ENCODE results near the gene SLC4A11.

DNA sequence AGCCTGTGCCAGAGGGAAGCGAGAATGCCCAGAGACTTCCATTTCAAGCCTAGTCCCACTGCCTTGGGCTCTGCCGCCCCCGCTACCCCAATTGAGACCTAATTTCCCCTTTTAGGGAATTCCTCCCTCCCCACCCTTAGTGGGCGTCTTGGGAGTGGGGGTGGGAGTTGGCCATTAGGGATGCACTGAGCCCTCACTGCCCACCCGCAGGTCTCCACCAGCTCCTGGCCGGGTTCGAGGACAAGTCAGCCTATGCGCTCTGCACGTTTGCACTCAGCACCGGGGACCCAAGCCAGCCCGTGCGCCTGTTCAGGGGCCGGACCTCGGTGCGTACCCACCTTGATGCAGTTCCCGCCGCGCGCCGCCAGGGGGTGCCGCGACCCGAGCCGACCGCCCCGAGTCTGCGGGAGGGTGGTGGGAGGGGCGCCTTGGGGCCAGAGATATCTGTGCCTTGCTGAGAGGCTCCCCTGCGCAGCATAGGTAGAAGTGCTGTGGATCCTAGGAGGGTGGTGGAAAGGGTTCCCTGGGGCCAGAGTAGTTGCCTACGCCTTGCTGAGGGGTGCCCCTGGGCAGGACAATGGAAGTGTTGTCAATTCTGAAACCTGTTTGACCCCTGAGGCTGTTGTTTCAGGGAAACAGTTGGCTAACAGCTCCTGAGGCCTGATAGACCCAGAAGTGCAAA is 20.5 kb downstream of the SLC4A11 start:
- TF ChIP-seq MAX (IDR thresholded peaks at IDR 0.05; ENCODE audit: low read depth, low read length) (no peak), POLR2A (IDR thresholded peaks at IDR 0.05; ENCODE audit: extremely low read depth, insufficient read length) (no peak)
